ENCODE measurements around the gene DDR2. TPM values are rescaled to one million over a fixed set of nuclear protein-coding genes. Genes with fewer than 3 reads are reported as not detected.

Gene DDR2
- total RNA-seq, 1 donor from 2014 or later, result 0.69 TPM

DNA sequence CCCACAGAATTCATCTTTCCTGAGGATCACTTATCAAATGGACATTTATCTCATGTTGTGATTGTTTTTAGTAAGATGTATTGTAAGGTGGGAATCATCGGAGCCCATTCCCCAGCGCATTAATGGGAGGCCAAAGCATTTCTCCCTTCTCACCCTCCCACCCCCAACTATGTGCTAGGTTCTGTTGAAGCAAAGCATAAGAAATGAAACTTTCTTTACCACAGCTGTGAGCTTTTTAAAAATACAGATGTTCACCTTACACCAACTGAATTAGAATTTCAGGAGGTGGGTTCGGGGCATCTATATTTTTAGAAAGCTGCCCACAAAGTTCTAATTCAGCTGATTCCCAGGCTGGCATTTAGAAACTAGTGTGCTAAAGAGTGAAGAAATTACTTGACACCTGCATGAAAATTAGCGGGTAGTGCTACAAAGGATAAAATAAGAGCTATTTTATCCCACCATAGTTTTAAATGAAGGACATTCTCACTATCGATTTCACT lies 44.5 kb upstream of the DDR2 start:
- no peaks in the 10 kb centered on the region for H3K36me3 ChIP-seq
- H3K4me1 ChIP-seq, result no peaks in the 10 kb centered on the region
- H2AFZ ChIP-seq (replicated peaks), result no peak overlapping the region
- peaks cover 21% of the 10 kb centered on the region for H3K36me3 Mint-ChIP-seq
- H3K4me2 ChIP-seq, result no peak overlapping the region
- TF ChIP-seq EZH2 (IDR thresholded peaks at IDR 0.05) (no peak), EZH2phosphoT487 (IDR thresholded peaks at IDR 0.05) (no peak)
- TF ChIP-seq, protein P1, sequence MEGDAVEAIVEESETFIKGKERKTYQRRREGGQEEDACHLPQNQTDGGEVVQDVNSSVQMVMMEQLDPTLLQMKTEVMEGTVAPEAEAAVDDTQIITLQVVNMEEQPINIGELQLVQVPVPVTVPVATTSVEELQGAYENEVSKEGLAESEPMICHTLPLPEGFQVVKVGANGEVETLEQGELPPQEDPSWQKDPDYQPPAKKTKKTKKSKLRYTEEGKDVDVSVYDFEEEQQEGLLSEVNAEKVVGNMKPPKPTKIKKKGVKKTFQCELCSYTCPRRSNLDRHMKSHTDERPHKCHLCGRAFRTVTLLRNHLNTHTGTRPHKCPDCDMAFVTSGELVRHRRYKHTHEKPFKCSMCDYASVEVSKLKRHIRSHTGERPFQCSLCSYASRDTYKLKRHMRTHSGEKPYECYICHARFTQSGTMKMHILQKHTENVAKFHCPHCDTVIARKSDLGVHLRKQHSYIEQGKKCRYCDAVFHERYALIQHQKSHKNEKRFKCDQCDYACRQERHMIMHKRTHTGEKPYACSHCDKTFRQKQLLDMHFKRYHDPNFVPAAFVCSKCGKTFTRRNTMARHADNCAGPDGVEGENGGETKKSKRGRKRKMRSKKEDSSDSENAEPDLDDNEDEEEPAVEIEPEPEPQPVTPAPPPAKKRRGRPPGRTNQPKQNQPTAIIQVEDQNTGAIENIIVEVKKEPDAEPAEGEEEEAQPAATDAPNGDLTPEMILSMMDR (IDR thresholded peaks at IDR 0.05), result no peak
- H3F3A ChIP-seq (ENCODE audit: low read depth), result no peaks in the 10 kb centered on the region
- no peaks in the 10 kb centered on the region for H3K79me2 ChIP-seq (ENCODE audit: low read depth)
- DNase-seq (ENCODE audit: low spot score), result no peak
- H3K4me3 ChIP-seq, result no peak overlapping the region
- H3K4me1 Mint-ChIP-seq, result no peaks in the 10 kb centered on the region
- no peaks in the 10 kb centered on the region for H3K27me3 Mint-ChIP-seq (ENCODE audit: insufficient read depth, low read depth)
- H3K9me3 Mint-ChIP-seq, result no peaks in the 10 kb centered on the region
- no peak overlapping the region for H3K9ac ChIP-seq
- no peaks in the 10 kb centered on the region for H3K27me3 ChIP-seq
- H3K4me3 Mint-ChIP-seq, result no peak overlapping the region
- H4K20me1 ChIP-seq (ENCODE audit: low read depth), result no peaks in the 10 kb centered on the region
- no peak overlapping the region for H3K27ac ChIP-seq
- no peak overlapping the region for H3K27ac Mint-ChIP-seq
- H3K9me3 ChIP-seq (ENCODE audit: low read depth), result no peaks in the 10 kb centered on the region

DNA sequence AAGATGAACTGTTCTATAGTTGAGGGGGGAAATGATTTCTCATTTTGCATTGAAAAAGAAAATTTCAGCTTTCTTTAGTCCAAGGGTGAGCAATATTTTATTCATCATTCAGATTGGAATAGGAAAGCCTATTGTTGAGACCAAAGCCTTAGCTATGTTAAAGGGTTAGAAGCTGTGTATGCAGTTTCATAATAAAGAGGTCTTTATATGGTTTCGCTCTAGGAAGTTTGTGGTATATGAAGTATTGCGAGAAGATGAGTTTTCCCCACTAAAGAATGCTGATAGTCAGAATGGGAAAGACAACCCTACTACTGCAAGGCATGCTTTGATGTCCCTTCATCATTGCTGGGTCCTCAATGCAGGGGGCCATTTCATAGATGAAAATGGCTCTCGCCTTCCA lies 42.2 kb upstream of the DDR2 start:
- no peak for DNase-seq (ENCODE audit: low spot score)
- Histone ChIP-seq H3F3A (ENCODE audit: low read depth) (no peaks in the 10 kb centered on the region), H2AFZ (replicated peaks) (no peak overlapping the region), H3K4me3 (no peak overlapping the region), H3K9ac (no peak overlapping the region), H3K9me3 (ENCODE audit: low read depth) (no peaks in the 10 kb centered on the region), H3K79me2 (ENCODE audit: low read depth) (no peaks in the 10 kb centered on the region), H4K20me1 (ENCODE audit: low read depth) (no peaks in the 10 kb centered on the region), H3K4me1 (no peaks in the 10 kb centered on the region), H3K27me3 (no peaks in the 10 kb centered on the region), H3K4me2 (no peak overlapping the region), H3K27ac (no peak overlapping the region), H3K36me3 (no peaks in the 10 kb centered on the region)
- no peak overlapping the region for H3K27ac Mint-ChIP-seq
- H3K36me3 Mint-ChIP-seq, result peaks cover 20% of the 10 kb centered on the region
- no peaks in the 10 kb centered on the region for H3K27me3 Mint-ChIP-seq (ENCODE audit: insufficient read depth, low read depth)
- H3K4me3 Mint-ChIP-seq, result no peak overlapping the region
- TF ChIP-seq EZH2 (IDR thresholded peaks at IDR 0.05), result no peak
- TF ChIP-seq EZH2phosphoT487 (IDR thresholded peaks at IDR 0.05), result no peak
- TF ChIP-seq, protein P1 (IDR thresholded peaks at IDR 0.05), result no peak
- H3K4me1 Mint-ChIP-seq, result no peaks in the 10 kb centered on the region
- no peaks in the 10 kb centered on the region for H3K9me3 Mint-ChIP-seq

DNA sequence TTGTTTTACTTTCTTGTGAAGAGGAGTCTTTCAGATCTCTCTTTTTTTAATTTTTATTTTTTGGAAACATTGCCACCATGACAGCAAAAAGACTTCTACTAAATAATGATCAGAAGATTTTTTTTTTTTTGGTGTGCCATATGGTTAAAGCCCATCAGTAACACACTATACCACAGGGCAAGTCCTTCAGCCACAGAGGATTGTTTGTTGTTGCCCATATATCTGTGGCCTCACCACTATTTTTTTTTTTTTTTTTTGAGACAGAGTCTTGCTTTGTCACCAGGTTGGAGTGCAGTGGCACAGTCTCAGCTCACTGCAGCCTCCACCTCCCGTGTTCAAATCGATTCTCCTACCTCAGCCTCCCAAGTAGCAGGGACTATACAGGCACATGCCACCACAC lies 41.6 kb upstream of the DDR2 start:
- H3K36me3 Mint-ChIP-seq, result peaks cover 20% of the 10 kb centered on the region
- Histone ChIP-seq H2AFZ (replicated peaks) (no peak overlapping the region), H3K4me1 (no peaks in the 10 kb centered on the region), H3F3A (ENCODE audit: low read depth) (no peaks in the 10 kb centered on the region), H3K9me3 (ENCODE audit: low read depth) (no peaks in the 10 kb centered on the region), H3K79me2 (ENCODE audit: low read depth) (no peaks in the 10 kb centered on the region), H3K27me3 (no peaks in the 10 kb centered on the region), H3K4me2 (no peak overlapping the region), H3K27ac (no peak overlapping the region), H3K4me3 (no peak overlapping the region), H3K36me3 (no peaks in the 10 kb centered on the region), H4K20me1 (ENCODE audit: low read depth) (no peaks in the 10 kb centered on the region), H3K9ac (no peak overlapping the region)
- H3K27me3 Mint-ChIP-seq (ENCODE audit: insufficient read depth, low read depth), result no peaks in the 10 kb centered on the region
- no peak for TF ChIP-seq EZH2phosphoT487 (IDR thresholded peaks at IDR 0.05)
- no peak for TF ChIP-seq EZH2 (IDR thresholded peaks at IDR 0.05)
- TF ChIP-seq, protein P1 (IDR thresholded peaks at IDR 0.05), result no peak
- no peaks in the 10 kb centered on the region for H3K9me3 Mint-ChIP-seq
- no peaks in the 10 kb centered on the region for H3K4me1 Mint-ChIP-seq
- DNase-seq (ENCODE audit: low spot score), result no peak
- H3K4me3 Mint-ChIP-seq, result no peak overlapping the region
- H3K27ac Mint-ChIP-seq, result no peak overlapping the region
